ENCODE results near the gene XXYLT1. TPM values are rescaled to one million over a fixed set of nuclear protein-coding genes. Genes with fewer than 3 reads are reported as not detected.

Gene XXYLT1
- polyA plus RNA-seq, 1 donor (not counting 4 experiments of a cell fraction or from before 2014, with no cell fraction given): 11.1 TPM

DNA sequence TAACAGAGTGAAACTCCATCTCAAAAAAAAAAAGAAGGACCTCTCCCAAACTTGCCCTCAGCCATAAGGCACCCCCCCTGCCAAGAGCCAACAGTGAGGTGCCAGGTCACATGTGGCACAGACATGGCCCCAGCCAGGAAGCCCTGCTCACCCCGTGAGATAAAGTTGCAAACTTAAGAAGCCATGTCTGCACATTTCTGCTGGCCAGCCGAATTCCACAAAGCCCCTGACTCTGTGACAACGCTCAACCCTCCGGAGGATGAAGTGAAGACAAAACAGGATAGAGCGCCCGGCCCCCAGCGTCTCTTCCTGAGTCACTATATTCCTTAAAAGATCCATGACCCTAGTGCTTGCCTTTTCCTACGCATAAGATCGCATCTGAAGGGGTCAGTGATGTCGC is 188.1 kb downstream of the XXYLT1 start:
- Histone ChIP-seq H3K9me1 (ENCODE audit: control insufficient read depth, extremely low read depth, insufficient read depth, low read length) (no peaks in the 10 kb centered on the region), H3K9me3 (ENCODE audit: control insufficient read depth, low read depth, low read length) (no peaks in the 10 kb centered on the region), H2AFZ (ENCODE audit: control insufficient read depth, low read length) (no peak overlapping the region), H3K4me2 (ENCODE audit: control insufficient read depth, extremely low read depth, insufficient read depth, low read depth, low read length) (no peak overlapping the region), H3K4me3 (ENCODE audit: control insufficient read depth in 2 of 3, extremely low read depth in 1 of 3, insufficient read depth in 2 of 3, low read depth in 1 of 3, low read length in 3 of 3) (no peak overlapping the region), H3K27me3 (ENCODE audit: control insufficient read depth, extremely low read depth, insufficient read depth, low read length) (no peaks in the 10 kb centered on the region), H3K4me1 (ENCODE audit: control insufficient read depth, extremely low read depth, insufficient read depth, low read length) (peaks cover 5% of the 10 kb centered on the region), H3K27ac (ENCODE audit: control insufficient read depth, insufficient read depth, low read length) (no peak overlapping the region), H3K9ac (ENCODE audit: control insufficient read depth, extremely low read depth, insufficient read depth, low read length) (no peak overlapping the region), H4K20me1 (ENCODE audit: control insufficient read depth, extremely low read depth, insufficient read depth, low read length) (no peaks in the 10 kb centered on the region), H3K36me3 (ENCODE audit: control insufficient read depth in 2 of 2, extremely low read depth in 1 of 2, insufficient read depth in 2 of 2, low read length in 2 of 2) (peaks cover 0 to 2% of the 10 kb centered on the region in 2 experiments), H3K79me2 (ENCODE audit: control insufficient read depth, insufficient read depth, low read length) (no peaks in the 10 kb centered on the region)
- DNase-seq (ENCODE audit: low read depth, low spot score): no peak
- no peak for TF ChIP-seq EZH2 (IDR thresholded peaks at IDR 0.05; ENCODE audit: low read length)
- TF ChIP-seq, protein P1, sequence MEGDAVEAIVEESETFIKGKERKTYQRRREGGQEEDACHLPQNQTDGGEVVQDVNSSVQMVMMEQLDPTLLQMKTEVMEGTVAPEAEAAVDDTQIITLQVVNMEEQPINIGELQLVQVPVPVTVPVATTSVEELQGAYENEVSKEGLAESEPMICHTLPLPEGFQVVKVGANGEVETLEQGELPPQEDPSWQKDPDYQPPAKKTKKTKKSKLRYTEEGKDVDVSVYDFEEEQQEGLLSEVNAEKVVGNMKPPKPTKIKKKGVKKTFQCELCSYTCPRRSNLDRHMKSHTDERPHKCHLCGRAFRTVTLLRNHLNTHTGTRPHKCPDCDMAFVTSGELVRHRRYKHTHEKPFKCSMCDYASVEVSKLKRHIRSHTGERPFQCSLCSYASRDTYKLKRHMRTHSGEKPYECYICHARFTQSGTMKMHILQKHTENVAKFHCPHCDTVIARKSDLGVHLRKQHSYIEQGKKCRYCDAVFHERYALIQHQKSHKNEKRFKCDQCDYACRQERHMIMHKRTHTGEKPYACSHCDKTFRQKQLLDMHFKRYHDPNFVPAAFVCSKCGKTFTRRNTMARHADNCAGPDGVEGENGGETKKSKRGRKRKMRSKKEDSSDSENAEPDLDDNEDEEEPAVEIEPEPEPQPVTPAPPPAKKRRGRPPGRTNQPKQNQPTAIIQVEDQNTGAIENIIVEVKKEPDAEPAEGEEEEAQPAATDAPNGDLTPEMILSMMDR (optimal IDR thresholded peaks at IDR 0.05 in 1 of 3, IDR thresholded peaks at IDR 0.05 in 1 of 3, conservative IDR thresholded peaks at IDR 0.05 in 1 of 3; ENCODE audit: extremely low read depth in 1 of 3, insufficient read depth in 2 of 3, low read length in 3 of 3): no peak
- FAIRE-seq: no peak
- dilution Hi-C loops (cut with MboI; ENCODE audit: extremely low pct_ligation_motif_present, low sequenced_read_pairs): no loop called here

DNA sequence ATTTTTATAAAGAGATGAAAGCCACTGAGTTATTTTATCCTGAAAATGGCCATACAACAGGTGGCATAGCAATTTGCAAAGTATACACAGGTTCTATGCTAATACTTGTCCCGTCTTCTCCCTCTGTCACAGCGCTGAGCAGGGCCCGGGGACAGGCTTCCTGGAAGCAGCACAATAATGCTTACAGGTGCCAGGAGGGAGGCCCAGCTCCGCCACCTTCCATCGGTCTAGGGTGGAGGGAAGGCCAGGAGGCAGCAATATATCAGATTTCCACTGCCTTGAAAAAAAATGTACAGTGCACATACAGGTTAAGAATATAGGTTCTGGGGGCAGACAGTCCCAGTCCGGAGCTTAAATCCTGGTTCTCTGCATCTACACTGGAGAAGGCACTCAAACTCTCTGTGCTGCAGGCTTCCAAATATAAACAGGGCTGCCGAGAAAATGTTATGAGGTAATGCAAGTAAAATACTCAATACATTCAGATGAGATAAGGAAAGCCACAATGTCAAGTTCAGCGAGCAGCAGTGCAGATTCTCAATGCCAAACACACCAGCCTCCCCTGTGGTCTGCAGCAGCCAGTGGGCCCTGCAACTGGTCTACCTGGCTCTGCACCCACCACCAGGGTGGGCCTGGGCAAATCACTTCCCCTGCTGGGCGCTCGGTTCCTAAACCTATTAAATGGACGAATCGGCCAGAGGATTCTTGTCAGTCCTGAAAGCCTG is 189.6 kb downstream of the XXYLT1 start:
- H3K4me1 ChIP-seq (ENCODE audit: control insufficient read depth, extremely low read depth, insufficient read depth, low read length): no peaks in the 10 kb centered on the region

More for the DNA sequence above, 189.6 kb downstream of the XXYLT1 start:
- H3K9me1 ChIP-seq (ENCODE audit: control insufficient read depth, extremely low read depth, insufficient read depth, low read length): no peaks in the 10 kb centered on the region
- no peaks in the 10 kb centered on the region for H3K79me2 ChIP-seq (ENCODE audit: control insufficient read depth, insufficient read depth, low read length)
- H3K9ac ChIP-seq (ENCODE audit: control insufficient read depth, extremely low read depth, insufficient read depth, low read length): no peak overlapping the region
- no peak overlapping the region for H3K4me3 ChIP-seq (ENCODE audit: control insufficient read depth in 2 of 3, extremely low read depth in 1 of 3, insufficient read depth in 2 of 3, low read depth in 1 of 3, low read length in 3 of 3)
- H4K20me1 ChIP-seq (ENCODE audit: control insufficient read depth, extremely low read depth, insufficient read depth, low read length): no peaks in the 10 kb centered on the region
- H3K4me2 ChIP-seq (ENCODE audit: control insufficient read depth, extremely low read depth, insufficient read depth, low read depth, low read length): no peak overlapping the region
- H3K27ac ChIP-seq (ENCODE audit: control insufficient read depth, insufficient read depth, low read length): no peak overlapping the region
- H3K9me3 ChIP-seq (ENCODE audit: control insufficient read depth, low read depth, low read length): no peaks in the 10 kb centered on the region
- no peak for TF ChIP-seq EZH2 (IDR thresholded peaks at IDR 0.05; ENCODE audit: low read length)
- TF ChIP-seq, protein P1 (optimal IDR thresholded peaks at IDR 0.05 in 1 of 3, IDR thresholded peaks at IDR 0.05 in 1 of 3, conservative IDR thresholded peaks at IDR 0.05 in 1 of 3; ENCODE audit: extremely low read depth in 1 of 3, insufficient read depth in 2 of 3, low read length in 3 of 3): no peak
- H3K36me3 ChIP-seq (ENCODE audit: control insufficient read depth in 2 of 2, extremely low read depth in 1 of 2, insufficient read depth in 2 of 2, low read length in 2 of 2): peaks cover 0 to 2% of the 10 kb centered on the region in 2 experiments
- DNase-seq (ENCODE audit: low read depth, low spot score) (no peak), FAIRE-seq (no peak)
- dilution Hi-C loops (cut with MboI; ENCODE audit: extremely low pct_ligation_motif_present, low sequenced_read_pairs): no loop called here
- no peaks in the 10 kb centered on the region for H3K27me3 ChIP-seq (ENCODE audit: control insufficient read depth, extremely low read depth, insufficient read depth, low read length)
- no peak overlapping the region for H2AFZ ChIP-seq (ENCODE audit: control insufficient read depth, low read length)
